Activated CD8-positive, alpha-beta T cell treated with anti-CD3 and anti-CD28 coated beads, Interleukin-2, amount 10 ng/mL, durations not matched to agents 7 days and 5 days (primary cell): ENCODE data around the gene BTBD9. TPM values are rescaled to one million over a fixed set of nuclear protein-coding genes. Genes with fewer than 3 reads are reported as not detected.

Experiments
- ATAC-seq: fragments of 150-1000 bp; cut with Tn5 transposase; one replicate; pipeline ENCODE4 v1.10.0; 2021; ENCODE audit warnings: moderate library complexity
- CTCF ChIA-PET: fragments of 350-600 bp; sonication (Branson Sonifier 250); formaldehyde crosslinking; loops from one replicate; lab custom pipeline; 2021; ENCODE audit warnings: antibody characterized with exemption; lab: Charles Lee
- POLR2A ChIA-PET: fragments of 350-600 bp; sonication (Branson Sonifier 250); formaldehyde crosslinking; loops from one replicate; lab custom pipeline; 2021; ENCODE audit warnings: antibody characterized with exemption; lab: Charles Lee
- DNase-seq: peaks from one replicate; pipeline ENCODE4 v3.0.0-alpha.2; 2020
- H3K27ac Mint-ChIP-seq: one replicate; pipeline ENCODE4 v1.8.0; 2021; ENCODE audit warnings: mild to moderate bottlenecking, mixed read lengths
- H3K27me3 Mint-ChIP-seq: one replicate; pipeline ENCODE4 v1.8.0; 2021; ENCODE audit warnings: low read depth, mixed read lengths
- H3K36me3 Mint-ChIP-seq: one replicate; pipeline ENCODE4 v1.8.0; 2021; ENCODE audit warnings: low read depth, mixed read lengths
- H3K4me1 Mint-ChIP-seq: one replicate; pipeline ENCODE4 v1.8.0; 2021; ENCODE audit warnings: low read depth, mixed read lengths
- H3K4me3 Mint-ChIP-seq: one replicate; pipeline ENCODE4 v1.8.0; 2021; ENCODE audit warnings: mild to moderate bottlenecking, mixed read lengths
- H3K9me3 Mint-ChIP-seq: one replicate; pipeline ENCODE4 v1.8.0; 2022; ENCODE audit warnings: mixed read lengths; ENCODE audit not compliant: insufficient read depth
- total RNA-seq, 2 experiments: library from RNA; stranded (reverse); gene quantifications; one replicate each; pipeline ENCODE4 v1.2.3, GENCODE V29; 2021

BTBD9 gene
- total RNA-seq, 2 experiments from 2014 or later, result 9.4 to 12.4 TPM

- ATAC-seq (no peak), DNase-seq (no peak)
- Mint-ChIP-seq H3K9me3 (no peaks in the 10 kb centered on the region), H3K36me3 (no peaks in the 10 kb centered on the region), H3K4me3 (no peak overlapping the region), H3K27me3 (no peaks in the 10 kb centered on the region), H3K4me1 (no peaks in the 10 kb centered on the region), H3K27ac (no peak overlapping the region)
- ChIA-PET CTCF (no interaction called here), POLR2A (no interaction called here)
Observed at GRCh38 chr6:38364775-38365174, 275.0 kb downstream of the BTBD9 start.

GRCh38 chr6:38364127-38364526, 275.6 kb downstream of the BTBD9 start:
- ATAC-seq (no peak), DNase-seq (no peak)
- H3K4me3 Mint-ChIP-seq, result no peak overlapping the region
- H3K36me3 Mint-ChIP-seq, result no peaks in the 10 kb centered on the region
- H3K27me3 Mint-ChIP-seq, result no peaks in the 10 kb centered on the region
- H3K27ac Mint-ChIP-seq, result no peak overlapping the region
- no peaks in the 10 kb centered on the region for H3K9me3 Mint-ChIP-seq
- POLR2A ChIA-PET, result no interaction called here
- CTCF ChIA-PET, result no interaction called here
- no peaks in the 10 kb centered on the region for H3K4me1 Mint-ChIP-seq

- no peaks in the 10 kb centered on the region for H3K27me3 Mint-ChIP-seq
- no peak overlapping the region for H3K27ac Mint-ChIP-seq
- POLR2A ChIA-PET, result no interaction called here
- DNase-seq (no peak), ATAC-seq (no peak)
- H3K36me3 Mint-ChIP-seq, result no peaks in the 10 kb centered on the region
- no peak overlapping the region for H3K4me3 Mint-ChIP-seq
- no peaks in the 10 kb centered on the region for H3K4me1 Mint-ChIP-seq
- no peaks in the 10 kb centered on the region for H3K9me3 Mint-ChIP-seq
- CTCF ChIA-PET, result no interaction called here
Observed at GRCh38 chr6:38355519-38355918, 284.2 kb downstream of the BTBD9 start.

- ChIA-PET CTCF (no interaction called here), POLR2A (no interaction called here)
- no peaks in the 10 kb centered on the region for H3K4me1 Mint-ChIP-seq
- no peak overlapping the region for H3K27ac Mint-ChIP-seq
- no peaks in the 10 kb centered on the region for H3K36me3 Mint-ChIP-seq
- H3K27me3 Mint-ChIP-seq, result no peaks in the 10 kb centered on the region
- no peak overlapping the region for H3K4me3 Mint-ChIP-seq
- no peak for ATAC-seq
- no peaks in the 10 kb centered on the region for H3K9me3 Mint-ChIP-seq
- DNase-seq, result no peak
Observed at GRCh38 chr6:38354905-38355304, 284.8 kb downstream of the BTBD9 start.

GRCh38 chr6:38354037-38354381, 285.7 kb downstream of the BTBD9 start:
- no peaks in the 10 kb centered on the region for H3K4me1 Mint-ChIP-seq
- ATAC-seq (no peak), DNase-seq (no peak)
- ChIA-PET POLR2A (no interaction called here), CTCF (no interaction called here)
- no peak overlapping the region for H3K27ac Mint-ChIP-seq
- H3K9me3 Mint-ChIP-seq, result no peaks in the 10 kb centered on the region
- no peaks in the 10 kb centered on the region for H3K36me3 Mint-ChIP-seq
- H3K4me3 Mint-ChIP-seq, result no peak overlapping the region
- H3K27me3 Mint-ChIP-seq, result no peaks in the 10 kb centered on the region

- H3K4me3 Mint-ChIP-seq, result no peak overlapping the region
- no peaks in the 10 kb centered on the region for H3K27me3 Mint-ChIP-seq
- DNase-seq, result no peak
- H3K4me1 Mint-ChIP-seq, result no peaks in the 10 kb centered on the region
- ChIA-PET POLR2A (no interaction called here), CTCF (no interaction called here)
- H3K9me3 Mint-ChIP-seq, result no peaks in the 10 kb centered on the region
- no peaks in the 10 kb centered on the region for H3K36me3 Mint-ChIP-seq
- no peak for ATAC-seq
- no peak overlapping the region for H3K27ac Mint-ChIP-seq
Observed at GRCh38 chr6:38353310-38354036, 286.3 kb downstream of the BTBD9 start.

- no peaks in the 10 kb centered on the region for H3K9me3 Mint-ChIP-seq
- H3K36me3 Mint-ChIP-seq, result no peaks in the 10 kb centered on the region
- DNase-seq, result no peak
- no peak overlapping the region for H3K4me3 Mint-ChIP-seq
- no peak for ATAC-seq
- POLR2A ChIA-PET, result no interaction called here
- no peaks in the 10 kb centered on the region for H3K27me3 Mint-ChIP-seq
- H3K27ac Mint-ChIP-seq, result no peak overlapping the region
- CTCF ChIA-PET, result interaction anchor here (0.7 to 1.0 kb wide), 2 partner anchors 142 to 320 kb away, joined by 3 read pairs; no protein-coding TSS in a partner anchor
- H3K4me1 Mint-ChIP-seq, result no peaks in the 10 kb centered on the region
Observed at GRCh38 chr6:38352636-38353035, 287.1 kb downstream of the BTBD9 start.

- Mint-ChIP-seq H3K36me3 (no peaks in the 10 kb centered on the region), H3K9me3 (no peaks in the 10 kb centered on the region), H3K4me3 (no peak overlapping the region), H3K27ac (no peak overlapping the region), H3K4me1 (no peaks in the 10 kb centered on the region), H3K27me3 (no peaks in the 10 kb centered on the region)
- ChIA-PET CTCF (interaction anchor here (1.7 kb wide), 1 partner anchor 143 kb away, joined by 4 read pairs; no protein-coding TSS in a partner anchor), POLR2A (no interaction called here)
- ATAC-seq, result no peak
- DNase-seq, result no peak
Observed at GRCh38 chr6:38350942-38351341, 288.8 kb downstream of the BTBD9 start.

- Mint-ChIP-seq H3K36me3 (no peaks in the 10 kb centered on the region), H3K4me1 (no peaks in the 10 kb centered on the region), H3K4me3 (no peak overlapping the region), H3K9me3 (no peaks in the 10 kb centered on the region), H3K27me3 (no peaks in the 10 kb centered on the region), H3K27ac (no peak overlapping the region)
- ChIA-PET POLR2A (no interaction called here), CTCF (interaction anchor here (1.7 kb wide), 1 partner anchor 144 kb away, joined by 4 read pairs; no protein-coding TSS in a partner anchor)
- ATAC-seq (no peak), DNase-seq (no peak)
Observed at GRCh38 chr6:38350220-38350619, 289.5 kb downstream of the BTBD9 start.

- no peaks in the 10 kb centered on the region for H3K4me1 Mint-ChIP-seq
- ATAC-seq (no peak), DNase-seq (no peak)
- H3K27me3 Mint-ChIP-seq, result no peaks in the 10 kb centered on the region
- no peak overlapping the region for H3K4me3 Mint-ChIP-seq
- no peaks in the 10 kb centered on the region for H3K9me3 Mint-ChIP-seq
- POLR2A ChIA-PET, result no interaction called here
- CTCF ChIA-PET, result interaction anchor here (1.7 kb wide), 1 partner anchor 144 kb away, joined by 4 read pairs; no protein-coding TSS in a partner anchor
- no peak overlapping the region for H3K27ac Mint-ChIP-seq
- no peaks in the 10 kb centered on the region for H3K36me3 Mint-ChIP-seq
Observed at GRCh38 chr6:38349795-38350194, 289.9 kb downstream of the BTBD9 start.

- ATAC-seq (no peak), DNase-seq (no peak)
- no peak overlapping the region for H3K4me3 Mint-ChIP-seq
- ChIA-PET CTCF (no interaction called here), POLR2A (no interaction called here)
- H3K4me1 Mint-ChIP-seq, result no peaks in the 10 kb centered on the region
- no peaks in the 10 kb centered on the region for H3K9me3 Mint-ChIP-seq
- H3K27me3 Mint-ChIP-seq, result no peaks in the 10 kb centered on the region
- no peak overlapping the region for H3K27ac Mint-ChIP-seq
- no peaks in the 10 kb centered on the region for H3K36me3 Mint-ChIP-seq
Observed at GRCh38 chr6:38349221-38349620, 290.5 kb downstream of the BTBD9 start.

GRCh38 chr6:38348371-38348770, 291.4 kb downstream of the BTBD9 start:
- H3K27me3 Mint-ChIP-seq, result no peaks in the 10 kb centered on the region
- ChIA-PET CTCF (interaction anchor here (0.6 to 1.0 kb wide), 2 partner anchors 12 to 146 kb away, joined by 3 read pairs; no protein-coding TSS in a partner anchor), POLR2A (no interaction called here)
- ATAC-seq (no peak), DNase-seq (no peak)
- H3K36me3 Mint-ChIP-seq, result no peaks in the 10 kb centered on the region
- H3K4me1 Mint-ChIP-seq, result no peaks in the 10 kb centered on the region
- no peak overlapping the region for H3K4me3 Mint-ChIP-seq
- H3K9me3 Mint-ChIP-seq, result no peaks in the 10 kb centered on the region
- H3K27ac Mint-ChIP-seq, result no peak overlapping the region
